Fibroblast of lung (primary cell): Measurements from ENCODE around the gene BTNL3.

Experiments
- EZH2 ChIP-seq: IDR thresholded peaks from 2 replicates; pipeline ENCODE4 v1.5.1; 2012; ENCODE audit warnings: low read length, control low read depth, mild to moderate bottlenecking; ENCODE audit errors: missing control alignments
- TF ChIP-seq, protein P1 (sequence below), 2 donors: IDR thresholded peaks in 1 of 2; conservative IDR thresholded peaks in 1 of 2; 1 replicate in 1 of 2; 2 replicates in 1 of 2; pipeline ENCODE4 v1.5.1; 2011 to 2012; ENCODE audit warnings: low read length in 2 of 2, control low read depth in 1 of 2, inconsistent platforms in 1 of 2, low read depth in 1 of 2, mild to moderate bottlenecking in 1 of 2

DNA sequence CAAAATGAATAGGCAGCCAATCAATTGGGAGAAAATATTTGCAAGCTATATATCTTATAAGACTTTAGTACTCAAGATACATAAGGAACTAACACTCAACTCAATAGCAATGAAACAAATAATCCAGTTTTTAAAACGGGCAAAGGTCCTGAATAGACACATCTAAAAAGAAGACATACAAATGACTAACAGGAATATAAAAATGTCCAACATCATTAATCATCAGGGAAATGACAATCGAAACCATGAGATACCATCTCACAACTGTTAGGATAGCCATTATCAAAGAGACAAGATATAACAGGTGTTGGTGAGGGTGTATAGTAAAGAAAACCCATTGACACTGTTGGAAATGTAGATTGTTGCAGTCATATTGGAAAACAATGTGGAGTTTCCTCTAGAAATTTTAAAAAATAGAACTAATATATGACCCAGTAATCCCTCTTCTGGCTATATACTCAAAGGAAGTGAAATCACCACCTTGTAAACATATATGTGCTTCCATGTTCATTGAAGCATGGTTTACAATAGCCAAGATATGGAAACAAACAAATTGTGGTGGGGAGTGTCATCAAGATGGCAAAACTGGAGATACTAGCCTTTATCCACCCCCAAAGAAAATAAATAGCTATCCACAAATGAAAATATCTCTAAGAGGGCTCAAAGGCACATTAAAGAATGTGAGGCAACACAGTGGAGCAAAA, 13.9 kb upstream of the BTNL3 start:
- TF ChIP-seq, protein P1, sequence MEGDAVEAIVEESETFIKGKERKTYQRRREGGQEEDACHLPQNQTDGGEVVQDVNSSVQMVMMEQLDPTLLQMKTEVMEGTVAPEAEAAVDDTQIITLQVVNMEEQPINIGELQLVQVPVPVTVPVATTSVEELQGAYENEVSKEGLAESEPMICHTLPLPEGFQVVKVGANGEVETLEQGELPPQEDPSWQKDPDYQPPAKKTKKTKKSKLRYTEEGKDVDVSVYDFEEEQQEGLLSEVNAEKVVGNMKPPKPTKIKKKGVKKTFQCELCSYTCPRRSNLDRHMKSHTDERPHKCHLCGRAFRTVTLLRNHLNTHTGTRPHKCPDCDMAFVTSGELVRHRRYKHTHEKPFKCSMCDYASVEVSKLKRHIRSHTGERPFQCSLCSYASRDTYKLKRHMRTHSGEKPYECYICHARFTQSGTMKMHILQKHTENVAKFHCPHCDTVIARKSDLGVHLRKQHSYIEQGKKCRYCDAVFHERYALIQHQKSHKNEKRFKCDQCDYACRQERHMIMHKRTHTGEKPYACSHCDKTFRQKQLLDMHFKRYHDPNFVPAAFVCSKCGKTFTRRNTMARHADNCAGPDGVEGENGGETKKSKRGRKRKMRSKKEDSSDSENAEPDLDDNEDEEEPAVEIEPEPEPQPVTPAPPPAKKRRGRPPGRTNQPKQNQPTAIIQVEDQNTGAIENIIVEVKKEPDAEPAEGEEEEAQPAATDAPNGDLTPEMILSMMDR (conservative IDR thresholded peaks at IDR 0.05 in 1 of 2, IDR thresholded peaks at IDR 0.05 in 1 of 2; ENCODE audit: low read depth in 1 of 2, low read length in 2 of 2), result no peak
- no peak for TF ChIP-seq EZH2
